ENCODE data around the gene COLEC11.

DNA sequence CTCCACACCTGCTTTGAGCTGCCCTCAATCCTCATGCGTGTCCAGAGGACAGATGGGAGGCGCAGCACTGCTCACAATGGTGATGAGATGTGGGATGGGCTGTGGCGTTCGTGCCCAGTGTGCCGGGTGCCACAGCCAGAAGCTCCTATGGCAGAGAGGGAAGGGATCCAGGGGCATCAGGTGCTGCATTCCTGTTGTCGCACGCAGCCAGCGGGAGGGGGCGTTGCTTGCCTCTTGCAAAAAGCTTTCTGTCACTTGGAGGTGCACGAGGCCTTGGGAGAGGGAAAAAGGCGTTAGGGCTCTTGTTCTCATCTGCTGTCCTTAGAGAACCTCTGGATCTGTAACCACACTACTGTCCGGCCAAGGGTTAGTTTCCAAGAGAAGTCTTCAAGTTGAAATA is 33.9 kb downstream of the COLEC11 start:
- TF ChIP-seq POLR2A (IDR thresholded peaks at IDR 0.05) = no peak
- TF ChIP-seq, protein P1, sequence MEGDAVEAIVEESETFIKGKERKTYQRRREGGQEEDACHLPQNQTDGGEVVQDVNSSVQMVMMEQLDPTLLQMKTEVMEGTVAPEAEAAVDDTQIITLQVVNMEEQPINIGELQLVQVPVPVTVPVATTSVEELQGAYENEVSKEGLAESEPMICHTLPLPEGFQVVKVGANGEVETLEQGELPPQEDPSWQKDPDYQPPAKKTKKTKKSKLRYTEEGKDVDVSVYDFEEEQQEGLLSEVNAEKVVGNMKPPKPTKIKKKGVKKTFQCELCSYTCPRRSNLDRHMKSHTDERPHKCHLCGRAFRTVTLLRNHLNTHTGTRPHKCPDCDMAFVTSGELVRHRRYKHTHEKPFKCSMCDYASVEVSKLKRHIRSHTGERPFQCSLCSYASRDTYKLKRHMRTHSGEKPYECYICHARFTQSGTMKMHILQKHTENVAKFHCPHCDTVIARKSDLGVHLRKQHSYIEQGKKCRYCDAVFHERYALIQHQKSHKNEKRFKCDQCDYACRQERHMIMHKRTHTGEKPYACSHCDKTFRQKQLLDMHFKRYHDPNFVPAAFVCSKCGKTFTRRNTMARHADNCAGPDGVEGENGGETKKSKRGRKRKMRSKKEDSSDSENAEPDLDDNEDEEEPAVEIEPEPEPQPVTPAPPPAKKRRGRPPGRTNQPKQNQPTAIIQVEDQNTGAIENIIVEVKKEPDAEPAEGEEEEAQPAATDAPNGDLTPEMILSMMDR (IDR thresholded peaks at IDR 0.05) = no peak
